Measurements from ENCODE around the gene FBXL19. TPM values are rescaled to one million over a fixed set of nuclear protein-coding genes. Genes with fewer than 3 reads are reported as not detected.

Gene FBXL19
- polyA plus RNA-seq, 1 donor from 2014 or later: 99.6 TPM

DNA sequence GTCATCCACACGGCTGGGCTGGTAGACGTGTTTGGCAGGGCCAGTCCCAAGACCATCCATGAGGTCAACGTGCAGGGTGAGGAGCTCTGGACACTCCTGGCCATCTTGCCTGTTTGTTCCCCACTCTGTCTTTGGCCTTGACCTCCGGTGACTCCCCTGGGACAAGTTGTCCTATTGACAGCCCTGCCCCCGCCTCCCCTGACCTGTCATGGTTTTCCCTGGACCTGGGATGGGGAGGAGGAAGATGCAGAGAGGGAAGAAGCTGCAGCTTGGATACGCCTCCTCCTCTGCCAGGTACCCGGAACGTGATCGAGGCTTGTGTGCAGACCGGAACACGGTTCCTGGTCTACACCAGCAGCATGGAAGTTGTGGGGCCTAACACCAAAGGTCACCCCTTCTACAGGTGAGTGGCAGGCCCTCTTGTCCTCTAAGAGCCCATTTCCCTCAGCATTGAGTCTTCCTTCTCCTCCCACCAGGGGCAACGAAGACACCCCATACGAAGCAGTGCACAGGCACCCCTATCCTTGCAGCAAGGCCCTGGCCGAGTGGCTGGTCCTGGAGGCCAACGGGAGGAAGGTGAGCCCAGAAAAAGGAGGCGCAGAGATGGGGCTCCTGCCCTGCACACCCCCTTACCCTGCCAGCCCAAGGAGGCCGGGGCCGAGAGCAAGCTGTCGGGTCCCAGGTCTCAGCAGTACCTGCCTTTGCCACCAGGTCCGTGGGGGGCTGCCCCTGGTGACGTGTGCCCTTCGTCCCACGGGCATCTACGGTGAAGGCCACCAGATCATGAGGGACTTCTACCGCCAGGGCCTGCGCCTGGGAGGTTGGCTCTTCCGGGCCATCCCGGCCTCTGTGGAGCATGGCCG lies 63.0 kb downstream of the FBXL19 start:
- Histone ChIP-seq H4K20me1 (ENCODE audit: insufficient read depth) (no peaks in the 10 kb centered on the region), H3F3A (ENCODE audit: insufficient read depth, low read length, poor library complexity, severe bottlenecking) (no peaks in the 10 kb centered on the region), H3K9ac (ENCODE audit: low read length) (no peak overlapping the region), H3K27ac (ENCODE audit: low read length) (no peak overlapping the region), H3K79me2 (replicated peaks; ENCODE audit: insufficient read depth, low read length) (no peaks in the 10 kb centered on the region), H2AFZ (ENCODE audit: low read depth, low read length) (no peak overlapping the region), H3K36me3 (ENCODE audit: insufficient read depth, low read length) (no peaks in the 10 kb centered on the region), H3K4me2 (ENCODE audit: low read length) (no peak overlapping the region), H3K4me3 (ENCODE audit: low read length) (no peak overlapping the region), H3K9me2 (ENCODE audit: insufficient read depth, low read length) (no peaks in the 10 kb centered on the region), H3K9me3 (ENCODE audit: low read length) (no peaks in the 10 kb centered on the region), H3K27me3 (ENCODE audit: insufficient read depth, low read depth, low read length) (no peaks in the 10 kb centered on the region)
- TF ChIP-seq EP300 (conservative IDR thresholded peaks at IDR 0.05; ENCODE audit: poor library complexity, severe bottlenecking) (no peak), RAD21 (conservative IDR thresholded peaks at IDR 0.05) (no peak), EZH2 (IDR thresholded peaks at IDR 0.05; ENCODE audit: borderline replicate concordance, insufficient read depth, low read length, poor library complexity, severe bottlenecking) (no peak), MXI1 (conservative IDR thresholded peaks at IDR 0.05; ENCODE audit: poor library complexity, severe bottlenecking) (no peak), POLR2AphosphoS5 (IDR thresholded peaks at IDR 0.05) (no peak), TAF1 (IDR thresholded peaks at IDR 0.05; ENCODE audit: low read depth) (no peak), SMC3 (conservative IDR thresholded peaks at IDR 0.05; ENCODE audit: poor library complexity) (no peak)
- TF ChIP-seq, protein P1, sequence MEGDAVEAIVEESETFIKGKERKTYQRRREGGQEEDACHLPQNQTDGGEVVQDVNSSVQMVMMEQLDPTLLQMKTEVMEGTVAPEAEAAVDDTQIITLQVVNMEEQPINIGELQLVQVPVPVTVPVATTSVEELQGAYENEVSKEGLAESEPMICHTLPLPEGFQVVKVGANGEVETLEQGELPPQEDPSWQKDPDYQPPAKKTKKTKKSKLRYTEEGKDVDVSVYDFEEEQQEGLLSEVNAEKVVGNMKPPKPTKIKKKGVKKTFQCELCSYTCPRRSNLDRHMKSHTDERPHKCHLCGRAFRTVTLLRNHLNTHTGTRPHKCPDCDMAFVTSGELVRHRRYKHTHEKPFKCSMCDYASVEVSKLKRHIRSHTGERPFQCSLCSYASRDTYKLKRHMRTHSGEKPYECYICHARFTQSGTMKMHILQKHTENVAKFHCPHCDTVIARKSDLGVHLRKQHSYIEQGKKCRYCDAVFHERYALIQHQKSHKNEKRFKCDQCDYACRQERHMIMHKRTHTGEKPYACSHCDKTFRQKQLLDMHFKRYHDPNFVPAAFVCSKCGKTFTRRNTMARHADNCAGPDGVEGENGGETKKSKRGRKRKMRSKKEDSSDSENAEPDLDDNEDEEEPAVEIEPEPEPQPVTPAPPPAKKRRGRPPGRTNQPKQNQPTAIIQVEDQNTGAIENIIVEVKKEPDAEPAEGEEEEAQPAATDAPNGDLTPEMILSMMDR (IDR thresholded peaks at IDR 0.05; ENCODE audit: poor library complexity, severe bottlenecking): no peak
- TF ChIP-seq, protein P2, sequence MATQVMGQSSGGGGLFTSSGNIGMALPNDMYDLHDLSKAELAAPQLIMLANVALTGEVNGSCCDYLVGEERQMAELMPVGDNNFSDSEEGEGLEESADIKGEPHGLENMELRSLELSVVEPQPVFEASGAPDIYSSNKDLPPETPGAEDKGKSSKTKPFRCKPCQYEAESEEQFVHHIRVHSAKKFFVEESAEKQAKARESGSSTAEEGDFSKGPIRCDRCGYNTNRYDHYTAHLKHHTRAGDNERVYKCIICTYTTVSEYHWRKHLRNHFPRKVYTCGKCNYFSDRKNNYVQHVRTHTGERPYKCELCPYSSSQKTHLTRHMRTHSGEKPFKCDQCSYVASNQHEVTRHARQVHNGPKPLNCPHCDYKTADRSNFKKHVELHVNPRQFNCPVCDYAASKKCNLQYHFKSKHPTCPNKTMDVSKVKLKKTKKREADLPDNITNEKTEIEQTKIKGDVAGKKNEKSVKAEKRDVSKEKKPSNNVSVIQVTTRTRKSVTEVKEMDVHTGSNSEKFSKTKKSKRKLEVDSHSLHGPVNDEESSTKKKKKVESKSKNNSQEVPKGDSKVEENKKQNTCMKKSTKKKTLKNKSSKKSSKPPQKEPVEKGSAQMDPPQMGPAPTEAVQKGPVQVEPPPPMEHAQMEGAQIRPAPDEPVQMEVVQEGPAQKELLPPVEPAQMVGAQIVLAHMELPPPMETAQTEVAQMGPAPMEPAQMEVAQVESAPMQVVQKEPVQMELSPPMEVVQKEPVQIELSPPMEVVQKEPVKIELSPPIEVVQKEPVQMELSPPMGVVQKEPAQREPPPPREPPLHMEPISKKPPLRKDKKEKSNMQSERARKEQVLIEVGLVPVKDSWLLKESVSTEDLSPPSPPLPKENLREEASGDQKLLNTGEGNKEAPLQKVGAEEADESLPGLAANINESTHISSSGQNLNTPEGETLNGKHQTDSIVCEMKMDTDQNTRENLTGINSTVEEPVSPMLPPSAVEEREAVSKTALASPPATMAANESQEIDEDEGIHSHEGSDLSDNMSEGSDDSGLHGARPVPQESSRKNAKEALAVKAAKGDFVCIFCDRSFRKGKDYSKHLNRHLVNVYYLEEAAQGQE (IDR thresholded peaks at IDR 0.05; ENCODE audit: borderline replicate concordance): no peak

DNA sequence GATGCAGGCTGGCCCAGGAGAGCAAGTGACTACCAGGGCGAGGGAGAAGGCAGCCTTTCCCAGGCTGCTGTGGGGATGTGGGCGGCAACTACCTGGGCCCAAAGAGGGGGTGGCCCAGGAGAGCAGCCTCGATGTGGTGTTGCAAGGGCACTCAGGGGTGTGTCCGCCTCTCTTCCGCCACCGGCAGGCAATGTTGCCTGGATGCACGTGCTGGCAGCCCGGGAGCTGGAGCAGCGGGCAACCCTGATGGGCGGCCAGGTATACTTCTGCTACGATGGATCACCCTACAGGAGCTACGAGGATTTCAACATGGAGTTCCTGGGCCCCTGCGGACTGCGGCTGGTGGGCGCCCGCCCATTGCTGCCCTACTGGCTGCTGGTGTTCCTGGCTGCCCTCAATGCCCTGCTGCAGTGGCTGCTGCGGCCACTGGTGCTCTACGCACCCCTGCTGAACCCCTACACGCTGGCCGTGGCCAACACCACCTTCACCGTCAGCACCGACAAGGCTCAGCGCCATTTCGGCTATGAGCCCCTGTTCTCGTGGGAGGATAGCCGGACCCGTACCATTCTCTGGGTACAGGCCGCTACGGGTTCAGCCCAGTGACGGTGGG lies 64.3 kb downstream of the FBXL19 start:
- no peak overlapping the region for H3K4me2 ChIP-seq (ENCODE audit: low read length)
- no peak overlapping the region for H3K27ac ChIP-seq (ENCODE audit: low read length)
- no peaks in the 10 kb centered on the region for H3K36me3 ChIP-seq (ENCODE audit: insufficient read depth, low read length)

More for the DNA sequence above, 64.3 kb downstream of the FBXL19 start:
- Histone ChIP-seq H3K27me3 (ENCODE audit: insufficient read depth, low read depth, low read length) (no peaks in the 10 kb centered on the region), H3F3A (ENCODE audit: insufficient read depth, low read length, poor library complexity, severe bottlenecking) (no peaks in the 10 kb centered on the region), H2AFZ (ENCODE audit: low read depth, low read length) (no peak overlapping the region), H3K79me2 (replicated peaks; ENCODE audit: insufficient read depth, low read length) (no peaks in the 10 kb centered on the region), H3K9me2 (ENCODE audit: insufficient read depth, low read length) (no peaks in the 10 kb centered on the region), H3K9me3 (ENCODE audit: low read length) (no peaks in the 10 kb centered on the region), H3K9ac (ENCODE audit: low read length) (no peak overlapping the region), H3K4me3 (ENCODE audit: low read length) (no peak overlapping the region), H4K20me1 (ENCODE audit: insufficient read depth) (no peaks in the 10 kb centered on the region)
- TF ChIP-seq, protein P1 (IDR thresholded peaks at IDR 0.05; ENCODE audit: poor library complexity, severe bottlenecking): no peak
- TF ChIP-seq POLR2AphosphoS5 (IDR thresholded peaks at IDR 0.05): no peak
- no peak for TF ChIP-seq MXI1 (conservative IDR thresholded peaks at IDR 0.05; ENCODE audit: poor library complexity, severe bottlenecking)
- no peak for TF ChIP-seq EZH2 (IDR thresholded peaks at IDR 0.05; ENCODE audit: borderline replicate concordance, insufficient read depth, low read length, poor library complexity, severe bottlenecking)
- no peak for TF ChIP-seq EP300 (conservative IDR thresholded peaks at IDR 0.05; ENCODE audit: poor library complexity, severe bottlenecking)
- TF ChIP-seq, protein P2 (IDR thresholded peaks at IDR 0.05; ENCODE audit: borderline replicate concordance): no peak

All from neural cell (in vitro differentiated cells).